ENCODE measurements around the gene MPP2. TPM values are rescaled to one million over a fixed set of nuclear protein-coding genes. Genes with fewer than 3 reads are reported as not detected.

The MPP2 gene
- total and polyA plus RNA-seq, 9 of the 15 experiments (the other 6 are each of a cell fraction or from before 2014, with no cell fraction given), result 0.04 to 1.0 (median 0.24) TPM

DNA sequence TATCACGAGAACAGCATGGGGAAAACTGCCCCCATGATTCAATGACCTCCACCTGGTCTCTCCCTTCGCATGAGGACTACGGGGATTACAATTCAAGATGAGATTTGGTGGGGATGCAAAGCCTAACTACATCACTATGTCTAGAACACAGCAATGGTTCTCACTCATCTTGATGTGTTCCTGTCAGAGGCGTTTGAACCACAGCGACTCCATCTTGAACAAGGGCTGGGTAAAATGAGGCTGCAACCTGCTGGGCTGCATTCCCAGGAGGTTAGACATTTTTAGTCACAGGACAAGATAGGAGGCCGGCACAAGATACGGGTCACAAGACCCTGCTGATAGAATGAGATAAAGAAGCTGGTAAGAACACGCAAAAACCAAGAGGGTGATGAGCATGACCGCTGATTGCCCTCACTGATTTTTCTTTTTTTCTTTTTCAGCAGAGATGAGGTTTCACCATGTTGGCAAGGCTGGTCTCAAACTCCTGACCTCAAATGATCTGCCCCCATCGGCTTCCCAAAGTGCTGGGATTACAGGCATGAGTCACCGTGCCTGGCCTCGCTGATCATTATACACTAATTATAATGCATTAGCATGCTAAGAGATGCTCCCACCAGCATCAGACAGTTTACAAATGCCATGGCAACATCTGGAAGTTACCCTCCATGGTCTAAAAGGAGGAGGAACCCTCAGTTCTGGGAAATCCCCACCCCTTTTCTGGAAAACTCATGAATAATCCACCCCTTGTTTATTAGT, 37.9 kb upstream of the MPP2 start (continued):
- TF ChIP-seq, protein P1, sequence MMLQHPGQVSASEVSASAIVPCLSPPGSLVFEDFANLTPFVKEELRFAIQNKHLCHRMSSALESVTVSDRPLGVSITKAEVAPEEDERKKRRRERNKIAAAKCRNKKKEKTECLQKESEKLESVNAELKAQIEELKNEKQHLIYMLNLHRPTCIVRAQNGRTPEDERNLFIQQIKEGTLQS (IDR thresholded peaks at IDR 0.05), result peak; percentile 23
- TF ChIP-seq, protein P1 (CRISPR knock-in tag; conservative IDR thresholded peaks at IDR 0.05), result no peak
- TF ChIP-seq HDAC6 (IDR thresholded peaks at IDR 0.05; ENCODE audit: low read depth, low read length) (no peak), PTBP1 (IDR thresholded peaks at IDR 0.05; ENCODE audit: low read depth, low read length) (no peak), CSDE1 (IDR thresholded peaks at IDR 0.05) (no peak), ILF3 (IDR thresholded peaks at IDR 0.05; ENCODE audit: borderline replicate concordance) (no peak), RBFOX2 (IDR thresholded peaks at IDR 0.05; ENCODE audit: low read depth, low read length) (no peak), KLF10 (CRISPR knock-in tag; IDR thresholded peaks at IDR 0.05) (no peak), POLR2G (IDR thresholded peaks at IDR 0.05; ENCODE audit: low read depth, low read length) (no peak), FOXJ2 (tag; IDR thresholded peaks at IDR 0.05) (0 out of 2 replicates have a peak, but pooled peaks have one; percentile 28), GABPA (tag; conservative IDR thresholded peaks at IDR 0.05; ENCODE audit: low read depth) (no peak), ZSCAN32 (CRISPR knock-in tag; IDR thresholded peaks at IDR 0.05) (no peak), KHSRP (IDR thresholded peaks at IDR 0.05) (no peak), HOXB6 (CRISPR knock-in tag; IDR thresholded peaks at IDR 0.05; ENCODE audit: borderline replicate concordance) (no peak), NFIX (CRISPR knock-in tag; IDR thresholded peaks at IDR 0.05; ENCODE audit: low read depth) (no peak), E2F3 (CRISPR knock-in tag; IDR thresholded peaks at IDR 0.05) (no peak), ZNF764 (CRISPR knock-in tag; IDR thresholded peaks at IDR 0.05; ENCODE audit: low read depth) (no peak), L3MBTL2 (IDR thresholded peaks at IDR 0.05) (no peak)
- TF ChIP-seq, protein P2, sequence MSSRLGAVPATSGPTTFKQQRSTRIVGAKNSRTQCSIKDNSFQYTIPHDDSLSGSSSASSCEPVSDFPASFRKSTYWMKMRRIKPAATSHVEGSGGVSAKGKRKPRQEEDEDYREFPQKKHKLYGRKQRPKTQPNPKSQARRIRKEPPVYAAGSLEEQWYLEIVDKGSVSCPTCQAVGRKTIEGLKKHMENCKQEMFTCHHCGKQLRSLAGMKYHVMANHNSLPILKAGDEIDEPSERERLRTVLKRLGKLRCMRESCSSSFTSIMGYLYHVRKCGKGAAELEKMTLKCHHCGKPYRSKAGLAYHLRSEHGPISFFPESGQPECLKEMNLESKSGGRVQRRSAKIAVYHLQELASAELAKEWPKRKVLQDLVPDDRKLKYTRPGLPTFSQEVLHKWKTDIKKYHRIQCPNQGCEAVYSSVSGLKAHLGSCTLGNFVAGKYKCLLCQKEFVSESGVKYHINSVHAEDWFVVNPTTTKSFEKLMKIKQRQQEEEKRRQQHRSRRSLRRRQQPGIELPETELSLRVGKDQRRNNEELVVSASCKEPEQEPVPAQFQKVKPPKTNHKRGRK (tag; IDR thresholded peaks at IDR 0.05), result no peak
- TF ChIP-seq, protein P3, sequence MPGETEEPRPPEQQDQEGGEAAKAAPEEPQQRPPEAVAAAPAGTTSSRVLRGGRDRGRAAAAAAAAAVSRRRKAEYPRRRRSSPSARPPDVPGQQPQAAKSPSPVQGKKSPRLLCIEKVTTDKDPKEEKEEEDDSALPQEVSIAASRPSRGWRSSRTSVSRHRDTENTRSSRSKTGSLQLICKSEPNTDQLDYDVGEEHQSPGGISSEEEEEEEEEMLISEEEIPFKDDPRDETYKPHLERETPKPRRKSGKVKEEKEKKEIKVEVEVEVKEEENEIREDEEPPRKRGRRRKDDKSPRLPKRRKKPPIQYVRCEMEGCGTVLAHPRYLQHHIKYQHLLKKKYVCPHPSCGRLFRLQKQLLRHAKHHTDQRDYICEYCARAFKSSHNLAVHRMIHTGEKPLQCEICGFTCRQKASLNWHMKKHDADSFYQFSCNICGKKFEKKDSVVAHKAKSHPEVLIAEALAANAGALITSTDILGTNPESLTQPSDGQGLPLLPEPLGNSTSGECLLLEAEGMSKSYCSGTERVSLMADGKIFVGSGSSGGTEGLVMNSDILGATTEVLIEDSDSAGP (CRISPR knock-in tag; IDR thresholded peaks at IDR 0.05), result no peak
- TF ChIP-seq, protein P4, sequence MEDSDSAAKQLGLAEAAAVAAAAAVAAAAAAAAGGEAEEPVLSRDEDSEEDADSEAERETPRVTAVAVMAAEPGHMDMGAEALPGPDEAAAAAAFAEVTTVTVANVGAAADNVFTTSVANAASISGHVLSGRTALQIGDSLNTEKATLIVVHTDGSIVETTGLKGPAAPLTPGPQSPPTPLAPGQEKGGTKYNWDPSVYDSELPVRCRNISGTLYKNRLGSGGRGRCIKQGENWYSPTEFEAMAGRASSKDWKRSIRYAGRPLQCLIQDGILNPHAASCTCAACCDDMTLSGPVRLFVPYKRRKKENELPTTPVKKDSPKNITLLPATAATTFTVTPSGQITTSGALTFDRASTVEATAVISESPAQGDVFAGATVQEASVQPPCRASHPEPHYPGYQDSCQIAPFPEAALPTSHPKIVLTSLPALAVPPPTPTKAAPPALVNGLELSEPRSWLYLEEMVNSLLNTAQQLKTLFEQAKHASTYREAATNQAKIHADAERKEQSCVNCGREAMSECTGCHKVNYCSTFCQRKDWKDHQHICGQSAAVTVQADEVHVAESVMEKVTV (CRISPR knock-in tag; IDR thresholded peaks at IDR 0.05), result no peak
- TF ChIP-seq, protein P5, sequence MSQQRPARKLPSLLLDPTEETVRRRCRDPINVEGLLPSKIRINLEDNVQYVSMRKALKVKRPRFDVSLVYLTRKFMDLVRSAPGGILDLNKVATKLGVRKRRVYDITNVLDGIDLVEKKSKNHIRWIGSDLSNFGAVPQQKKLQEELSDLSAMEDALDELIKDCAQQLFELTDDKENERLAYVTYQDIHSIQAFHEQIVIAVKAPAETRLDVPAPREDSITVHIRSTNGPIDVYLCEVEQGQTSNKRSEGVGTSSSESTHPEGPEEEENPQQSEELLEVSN (IDR thresholded peaks at IDR 0.05; ENCODE audit: borderline replicate concordance in 1 of 2, extremely low read depth in 1 of 2, insufficient read depth in 1 of 2, insufficient read length in 1 of 2, low read depth in 1 of 2, low read length in 1 of 2, poor library complexity in 1 of 2, severe bottlenecking in 1 of 2), result no peak

Data from K562 (cell line).